HL-60 (cell line): ENCODE results near the gene GALNT9.

Experiments
- DNase-seq, 2 experiments: peaks; one replicate each; pipeline ENCODE4 v3.0.0-alpha.2; 2010 to 2020; ENCODE audit warnings: low read depth in 1 of 2, low spot score in 1 of 2
- H3K27ac ChIP-seq: fragments of 250-450 bp; sonication (Bioruptor Pico); replicated peaks from 2 replicates; pipeline ENCODE4 v1.5.1; 2020; ENCODE audit warnings: mild to moderate bottlenecking, moderate library complexity
- H3K27me3 ChIP-seq: fragments of 250-450 bp; sonication (Bioruptor Pico); 2 replicates; pipeline ENCODE4 v1.5.1; 2021; ENCODE audit warnings: mild to moderate bottlenecking, moderate library complexity; ENCODE audit not compliant: insufficient read depth, poor library complexity, severe bottlenecking
- H3K4me3 ChIP-seq: replicated peaks from 2 replicates; pipeline ENCODE4 v1.5.1; 2011; ENCODE audit warnings: mild to moderate bottlenecking, control low read depth, low read length; ENCODE audit not compliant: insufficient read depth
- GABPA ChIP-seq: IDR thresholded peaks from 2 replicates; pipeline ENCODE4 v1.6.1; 2012; ENCODE audit warnings: low read depth
- POLR2AphosphoS5 ChIP-seq: IDR thresholded peaks from 2 replicates; pipeline ENCODE4 v1.6.1; 2012; ENCODE audit warnings: low read depth
- SPI1 ChIP-seq: IDR thresholded peaks from 2 replicates; pipeline ENCODE4 v1.6.1; 2012; ENCODE audit warnings: low read depth, mild to moderate bottlenecking, borderline replicate concordance
- TF ChIP-seq, protein P1 (sequence below): IDR thresholded peaks from one replicate; pipeline ENCODE4 v1.5.1; 2011; ENCODE audit warnings: low read length, control low read depth, inconsistent platforms; ENCODE audit not compliant: insufficient read depth
- TF ChIP-seq, protein P2 (sequence below): IDR thresholded peaks from 2 replicates; pipeline ENCODE4 v1.6.1; 2012; ENCODE audit warnings: low read depth; ENCODE audit not compliant: insufficient replicate concordance

Gene GALNT9

DNA sequence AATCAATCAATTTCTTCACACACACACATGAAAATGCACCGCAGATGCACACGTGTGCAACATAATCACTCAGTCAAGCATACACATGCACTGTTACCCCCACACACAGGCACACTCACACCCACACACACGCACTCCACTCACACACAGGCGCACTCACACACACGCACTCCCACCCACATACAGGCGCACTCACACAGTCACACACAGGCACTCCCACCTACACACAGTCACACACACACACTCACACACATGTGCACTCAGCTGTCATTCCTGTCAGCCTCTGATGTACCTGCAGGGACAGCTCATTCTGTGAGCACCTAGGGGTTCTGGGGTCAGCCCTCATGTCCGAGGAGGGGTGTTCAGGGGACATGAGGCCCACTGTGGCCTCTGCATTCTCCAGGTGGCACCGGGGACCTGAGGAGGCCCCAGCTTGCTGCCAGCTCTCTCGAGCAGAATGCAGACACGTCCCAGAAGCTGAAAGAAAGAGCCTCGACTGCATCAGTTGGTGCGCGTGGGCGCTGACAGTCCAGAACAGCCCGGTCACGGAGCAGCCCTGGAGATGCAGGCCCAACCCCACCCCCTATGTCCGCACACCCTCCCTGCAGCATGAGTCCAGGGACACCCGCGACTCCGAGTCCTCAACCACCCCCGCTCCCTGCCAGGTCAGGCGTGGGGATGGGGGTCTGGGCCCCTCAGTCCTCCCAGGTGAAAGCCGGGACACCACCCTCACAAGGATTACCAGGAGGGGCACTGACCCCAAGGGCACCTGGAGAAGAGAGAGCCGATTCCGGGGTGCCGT, 115.8 kb downstream of the GALNT9 start:
- Histone ChIP-seq H3K27ac (no peak overlapping the region), H3K4me3 (no peak overlapping the region), H3K27me3 (no peaks in the 10 kb centered on the region)
- TF ChIP-seq, protein P1, sequence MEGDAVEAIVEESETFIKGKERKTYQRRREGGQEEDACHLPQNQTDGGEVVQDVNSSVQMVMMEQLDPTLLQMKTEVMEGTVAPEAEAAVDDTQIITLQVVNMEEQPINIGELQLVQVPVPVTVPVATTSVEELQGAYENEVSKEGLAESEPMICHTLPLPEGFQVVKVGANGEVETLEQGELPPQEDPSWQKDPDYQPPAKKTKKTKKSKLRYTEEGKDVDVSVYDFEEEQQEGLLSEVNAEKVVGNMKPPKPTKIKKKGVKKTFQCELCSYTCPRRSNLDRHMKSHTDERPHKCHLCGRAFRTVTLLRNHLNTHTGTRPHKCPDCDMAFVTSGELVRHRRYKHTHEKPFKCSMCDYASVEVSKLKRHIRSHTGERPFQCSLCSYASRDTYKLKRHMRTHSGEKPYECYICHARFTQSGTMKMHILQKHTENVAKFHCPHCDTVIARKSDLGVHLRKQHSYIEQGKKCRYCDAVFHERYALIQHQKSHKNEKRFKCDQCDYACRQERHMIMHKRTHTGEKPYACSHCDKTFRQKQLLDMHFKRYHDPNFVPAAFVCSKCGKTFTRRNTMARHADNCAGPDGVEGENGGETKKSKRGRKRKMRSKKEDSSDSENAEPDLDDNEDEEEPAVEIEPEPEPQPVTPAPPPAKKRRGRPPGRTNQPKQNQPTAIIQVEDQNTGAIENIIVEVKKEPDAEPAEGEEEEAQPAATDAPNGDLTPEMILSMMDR = no peak
- no peak for TF ChIP-seq SPI1
- no peak for TF ChIP-seq POLR2AphosphoS5
- TF ChIP-seq, protein P2, sequence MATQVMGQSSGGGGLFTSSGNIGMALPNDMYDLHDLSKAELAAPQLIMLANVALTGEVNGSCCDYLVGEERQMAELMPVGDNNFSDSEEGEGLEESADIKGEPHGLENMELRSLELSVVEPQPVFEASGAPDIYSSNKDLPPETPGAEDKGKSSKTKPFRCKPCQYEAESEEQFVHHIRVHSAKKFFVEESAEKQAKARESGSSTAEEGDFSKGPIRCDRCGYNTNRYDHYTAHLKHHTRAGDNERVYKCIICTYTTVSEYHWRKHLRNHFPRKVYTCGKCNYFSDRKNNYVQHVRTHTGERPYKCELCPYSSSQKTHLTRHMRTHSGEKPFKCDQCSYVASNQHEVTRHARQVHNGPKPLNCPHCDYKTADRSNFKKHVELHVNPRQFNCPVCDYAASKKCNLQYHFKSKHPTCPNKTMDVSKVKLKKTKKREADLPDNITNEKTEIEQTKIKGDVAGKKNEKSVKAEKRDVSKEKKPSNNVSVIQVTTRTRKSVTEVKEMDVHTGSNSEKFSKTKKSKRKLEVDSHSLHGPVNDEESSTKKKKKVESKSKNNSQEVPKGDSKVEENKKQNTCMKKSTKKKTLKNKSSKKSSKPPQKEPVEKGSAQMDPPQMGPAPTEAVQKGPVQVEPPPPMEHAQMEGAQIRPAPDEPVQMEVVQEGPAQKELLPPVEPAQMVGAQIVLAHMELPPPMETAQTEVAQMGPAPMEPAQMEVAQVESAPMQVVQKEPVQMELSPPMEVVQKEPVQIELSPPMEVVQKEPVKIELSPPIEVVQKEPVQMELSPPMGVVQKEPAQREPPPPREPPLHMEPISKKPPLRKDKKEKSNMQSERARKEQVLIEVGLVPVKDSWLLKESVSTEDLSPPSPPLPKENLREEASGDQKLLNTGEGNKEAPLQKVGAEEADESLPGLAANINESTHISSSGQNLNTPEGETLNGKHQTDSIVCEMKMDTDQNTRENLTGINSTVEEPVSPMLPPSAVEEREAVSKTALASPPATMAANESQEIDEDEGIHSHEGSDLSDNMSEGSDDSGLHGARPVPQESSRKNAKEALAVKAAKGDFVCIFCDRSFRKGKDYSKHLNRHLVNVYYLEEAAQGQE = no peak
- no peak for TF ChIP-seq GABPA
- DNase-seq = no peak

DNA sequence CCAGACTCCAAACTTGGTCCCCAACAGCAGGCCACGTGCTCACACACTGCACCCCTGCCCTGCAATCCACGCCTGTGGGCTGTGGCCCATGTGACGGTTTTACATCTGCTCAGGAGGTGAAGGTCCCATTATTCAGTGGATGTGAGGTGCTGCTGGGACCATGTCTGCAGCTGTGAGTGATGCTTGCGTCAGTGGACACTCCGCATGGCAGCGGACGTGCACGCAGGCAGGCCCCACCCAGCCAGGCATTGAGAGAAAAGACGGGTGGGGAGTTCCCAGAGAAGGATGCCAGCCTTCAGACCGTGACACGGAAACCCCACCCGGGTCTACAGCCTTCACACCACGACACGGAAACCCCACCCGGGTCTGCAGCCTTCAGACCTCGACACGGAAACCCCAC, 117.6 kb downstream of the GALNT9 start:
- Histone ChIP-seq H3K4me3 (no peak overlapping the region), H3K27ac (no peak overlapping the region), H3K27me3 (no peaks in the 10 kb centered on the region)
- TF ChIP-seq SPI1 (no peak), GABPA (no peak), POLR2AphosphoS5 (no peak)
- TF ChIP-seq, protein P2 = no peak
- TF ChIP-seq, protein P1 = no peak
- DNase-seq = no peak

DNA sequence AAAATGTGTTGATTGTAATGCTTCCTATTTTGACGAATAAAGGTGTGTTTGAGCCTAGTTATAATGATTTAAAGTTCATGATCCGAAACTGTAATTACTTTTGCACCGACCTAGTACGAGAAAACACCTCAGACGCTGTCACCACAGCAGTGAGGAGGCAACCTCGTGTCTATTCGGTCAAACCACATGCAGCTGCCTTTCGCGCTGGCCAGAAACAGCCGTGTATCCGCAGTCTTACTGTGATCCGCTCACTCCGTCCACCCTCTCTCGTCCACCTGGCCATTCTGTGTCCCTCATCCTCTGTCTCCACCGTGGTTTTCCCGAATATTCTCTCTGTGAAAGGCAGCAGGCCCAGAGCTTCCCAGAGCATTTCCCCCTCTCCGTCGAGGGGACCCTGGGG, 118.1 kb downstream of the GALNT9 start:
- no peak overlapping the region for H3K27ac ChIP-seq
- DNase-seq = no peak
- no peaks in the 10 kb centered on the region for H3K27me3 ChIP-seq
- no peak for TF ChIP-seq POLR2AphosphoS5
- TF ChIP-seq, protein P1 = no peak
- TF ChIP-seq GABPA = no peak
- TF ChIP-seq, protein P2 = no peak
- TF ChIP-seq SPI1 = no peak
- no peak overlapping the region for H3K4me3 ChIP-seq
